IMR-90 (cell line): Measurements from ENCODE around the gene ANKRD40CL. TPM values are rescaled to one million over a fixed set of nuclear protein-coding genes. Genes with fewer than 3 reads are reported as not detected.
A peak's percentile ranks its signal among the peaks of the same experiment; 100 is the strongest.

Experiments
- ATAC-seq: fragments of 200-7000 bp; cut with Tn5 transposase; 2 replicates; pipeline ENCODE4 v1.9.1; 2020; ENCODE audit warnings: low read depth, mild to moderate bottlenecking, moderate library complexity
- BruUV-seq: library from RNA; stranded (reverse); fragments of 400-500 nt; replicated peaks from 2 replicates; lab custom pipeline; 2021; lab: Mats Ljungman, UMichigan
- CTCF ChIA-PET: fragments of 300-600 bp; formaldehyde crosslinking; extraction: SDS; loops from one replicate; lab custom pipeline; 2021; ENCODE audit warnings: antibody characterized with exemption; lab: Yijun Ruan, JAX
- POLR2A ChIA-PET: fragments of 300-600 bp; sonication (Branson Sonifier 250); formaldehyde crosslinking; loops from one replicate; lab custom pipeline; 2022; ENCODE audit warnings: antibody characterized with exemption; ENCODE audit not compliant: unreplicated experiment; lab: Charles Lee
- DNase-seq: peaks from one replicate; pipeline ENCODE4 v3.0.0; 2013
- H2AFZ ChIP-seq: replicated peaks from 2 replicates; pipeline ENCODE3; 2013; ENCODE audit warnings: low read length, mild to moderate bottlenecking; ENCODE audit not compliant: poor library complexity
- H2AK5ac ChIP-seq: 2 replicates; pipeline ENCODE4 v1.6.1; 2013; ENCODE audit warnings: low read depth, low read length, inconsistent platforms
- H2AK9ac ChIP-seq: replicated peaks from 2 replicates; pipeline ENCODE3; 2013; ENCODE audit warnings: mild to moderate bottlenecking, low read depth, low read length, moderate library complexity; ENCODE audit not compliant: poor library complexity
- H2BK120ac ChIP-seq: 2 replicates; pipeline ENCODE4 v1.6.1; 2013; ENCODE audit warnings: low read depth, low read length, inconsistent platforms
- H2BK15ac ChIP-seq: 3 replicates; pipeline ENCODE4 v1.6.1; 2013; ENCODE audit warnings: low read depth, low read length, inconsistent platforms
- H2BK20ac ChIP-seq: 2 replicates; pipeline ENCODE4 v1.6.1; 2013; ENCODE audit warnings: low read depth, mild to moderate bottlenecking, inconsistent platforms, low read length, moderate library complexity
- H2BK5ac ChIP-seq: 2 replicates; pipeline ENCODE4 v1.6.1; 2013; ENCODE audit warnings: mild to moderate bottlenecking, low read depth, low read length, inconsistent platforms; ENCODE audit not compliant: poor library complexity, severe bottlenecking
- H3K14ac ChIP-seq: replicated peaks from 2 replicates; pipeline ENCODE4 v1.6.1; 2013; ENCODE audit warnings: low read depth, low read length, inconsistent platforms
- H3K18ac ChIP-seq: 2 replicates; pipeline ENCODE4 v1.6.1; 2013; ENCODE audit warnings: low read depth, low read length, control low read depth
- H3K23ac ChIP-seq: 2 replicates; pipeline ENCODE4 v1.6.1; 2013; ENCODE audit warnings: low read depth, low read length, inconsistent platforms
- H3K27ac ChIP-seq: 2 replicates; pipeline ENCODE4 v1.5.1; 2013; ENCODE audit warnings: mild to moderate bottlenecking, control low read depth, low read length; ENCODE audit not compliant: insufficient read depth
- H3K27me3 ChIP-seq: 2 replicates; pipeline ENCODE4 v1.6.1; 2013; ENCODE audit warnings: low read length; ENCODE audit not compliant: control insufficient read depth, insufficient read depth
- H3K36me3 ChIP-seq: 2 replicates; pipeline ENCODE4 v1.6.1; 2013; ENCODE audit warnings: low read length, mixed read lengths; ENCODE audit not compliant: control insufficient read depth, insufficient read depth
- H3K4ac ChIP-seq: 2 replicates; pipeline ENCODE4 v1.6.1; 2013; ENCODE audit warnings: low read depth, low read length, inconsistent platforms
- H3K4me1 ChIP-seq: 2 replicates; pipeline ENCODE4 v1.6.1; 2013; ENCODE audit warnings: low read length, mixed read lengths; ENCODE audit not compliant: control insufficient read depth, insufficient read depth
- H3K4me2 ChIP-seq: 2 replicates; pipeline ENCODE4 v1.6.1; 2013; ENCODE audit warnings: low read depth, mild to moderate bottlenecking, control low read depth, low read length, moderate library complexity
- H3K4me3 ChIP-seq: 2 replicates; pipeline ENCODE4 v1.5.1; 2013; ENCODE audit warnings: low read depth, mild to moderate bottlenecking, control low read depth, low read length, moderate library complexity; ENCODE audit not compliant: insufficient read depth
- H3K56ac ChIP-seq: 2 replicates; pipeline ENCODE4 v1.6.1; 2013; ENCODE audit warnings: low read length, inconsistent platforms; ENCODE audit not compliant: insufficient read depth; ENCODE audit errors: extremely low read depth
- H3K79me1 ChIP-seq, 2 experiments: 2 replicates each; pipeline ENCODE4 v1.6.1; 2013; ENCODE audit warnings: low read length in 2 of 2, inconsistent platforms in 1 of 2, low read depth in 1 of 2
- H3K9ac ChIP-seq: 2 replicates; pipeline ENCODE4 v1.6.1; 2013; ENCODE audit warnings: low read depth, low read length, control low read depth
- H3K9me1 ChIP-seq: 2 replicates; pipeline ENCODE4 v1.6.1; 2013; ENCODE audit warnings: low read length, inconsistent platforms; ENCODE audit not compliant: insufficient read depth
- H3K9me3 ChIP-seq: 2 replicates; pipeline ENCODE4 v1.6.1; 2013; ENCODE audit warnings: low read length; ENCODE audit not compliant: control insufficient read depth, insufficient read depth
- H4K20me1 ChIP-seq: 2 replicates; pipeline ENCODE4 v1.6.1; 2013; ENCODE audit warnings: low read length, inconsistent platforms; ENCODE audit not compliant: insufficient read depth
- H4K5ac ChIP-seq: 2 replicates; pipeline ENCODE4 v1.6.1; 2013; ENCODE audit warnings: mild to moderate bottlenecking, low read depth, low read length, control low read depth
- H4K8ac ChIP-seq, 2 experiments: 2 replicates each; pipeline ENCODE4 v1.6.1; 2013; ENCODE audit warnings: low read depth in 2 of 2, low read length in 2 of 2, control low read depth in 1 of 2, inconsistent platforms in 1 of 2
- H4K91ac ChIP-seq: 2 replicates; pipeline ENCODE4 v1.6.1; 2013; ENCODE audit warnings: low read depth, low read length, inconsistent platforms; ENCODE audit not compliant: insufficient read depth
- CEBPB ChIP-seq: IDR thresholded peaks from 2 replicates; pipeline ENCODE4 v1.6.1; 2012; ENCODE audit warnings: low read depth, low read length, improper control_type of control experiment
- FOS ChIP-seq: fragments of 150-350 bp; IDR thresholded peaks from 2 replicates; pipeline ENCODE4 v1.6.1; 2016; ENCODE audit warnings: low read depth, low read length
- NFE2L2 ChIP-seq: fragments of 150-350 bp; IDR thresholded peaks from 2 replicates; pipeline ENCODE4 v1.6.1; 2016; ENCODE audit warnings: low read depth, mild to moderate bottlenecking, low read length
- USF2 ChIP-seq: fragments of 150-350 bp; IDR thresholded peaks from 2 replicates; pipeline ENCODE4 v1.6.1; 2017; ENCODE audit warnings: mild to moderate bottlenecking, antibody characterized with exemption, low read length, low read depth
- WGBS, 2 experiments: methylation state at CpG; one replicate each; pipeline versions ENCODE4 v1.1.5 to v1.1.7; 2013; ENCODE audit warnings: missing lambda C conversion rate in 2 of 2; ENCODE audit not compliant: insufficient read length in 1 of 2; ENCODE audit errors: extremely low coverage in 2 of 2; 5-methylcytosine and 5-hydroxymethylcytosine counted together
- dilution Hi-C: fragments of 300-500 bp; cut with HindIII; formaldehyde crosslinking; loops from one replicate; pipeline ENCODE4 v1.14.3; 2018; ENCODE audit warnings: low sequenced_read_pairs; ENCODE audit not compliant: unreplicated experiment
- in situ Hi-C: fragments of 300-500 bp; cut with MboI; formaldehyde crosslinking; loops from 3 replicates; pipeline ENCODE4 v1.14.3; 2019; ENCODE audit warnings: low sequenced_read_pairs, inconsistent platforms, mixed read lengths
- intact Hi-C: fragments of 100-400 bp; cut with micrococcal nuclease; formaldehyde crosslinking; loops from 2 replicates; pipeline ENCODE4 v1.10.0; 2022
- polyA plus RNA-seq, 3 experiments: library from polyadenylated mRNA; depleted of rRNA; stranded (reverse); fragments of >200 nt; gene quantifications; 2 replicates each; pipeline ENCODE4 v1.2.3, GENCODE V29; 2012; ENCODE audit warnings: low replicate concordance in 1 of 3
- total RNA-seq: library from RNA; depleted of rRNA; stranded (reverse); fragments of >200 nt; gene quantifications from 2 replicates; pipeline ENCODE4 v1.2.3, GENCODE V29; 2012

The ANKRD40CL gene
- total and polyA plus RNA-seq, 2 of the 4 experiments (the other 2 are of a cell fraction), result not detected

- Histone ChIP-seq H3K36me3 (no peaks in the 10 kb centered on the region), H3K79me1 (no peaks in the 10 kb centered on the region), H4K8ac (no peak overlapping the region), H2BK15ac (no peak overlapping the region), H2AK9ac (no peak overlapping the region), H2AFZ (peak overlapping the region; percentile 32), H3K27me3 (peaks cover 7% of the 10 kb centered on the region), H3K9me3 (no peaks in the 10 kb centered on the region), H4K20me1 (no peaks in the 10 kb centered on the region), H2AK5ac (no peak overlapping the region), H3K4me1 (no peaks in the 10 kb centered on the region), H3K27ac (no peak overlapping the region), H3K4me3 (no peak overlapping the region), H2BK5ac (no peak overlapping the region), H4K5ac (no peak overlapping the region), H3K4me2 (no peak overlapping the region), H3K9ac (no peak overlapping the region), H3K4ac (no peak overlapping the region), H3K18ac (no peak overlapping the region), H3K14ac (no peak overlapping the region), H2BK20ac (no peak overlapping the region), H4K91ac (no peak overlapping the region), H2BK120ac (no peak overlapping the region), H3K56ac (no peak overlapping the region), H3K9me1 (no peaks in the 10 kb centered on the region), H3K23ac (no peak overlapping the region)
- no TSS peak for BruUV-seq
- intact Hi-C loops (no loop called here), dilution Hi-C loops (no loop called here), in situ Hi-C loops (no loop called here)
- DNase-seq, result no peak
- WGBS, 2 experiments, result 59 to 100% methylated on average over 1 to 3 of the region's 7 CpGs
- ChIA-PET CTCF (no interaction called here), POLR2A (interaction anchor here (0.5 kb wide), 1 partner anchor 68 kb away, joined by 4 read pairs; no protein-coding TSS in a partner anchor)
- TF ChIP-seq CEBPB (no peak), USF2 (no peak), NFE2L2 (no peak), FOS (no peak)
- ATAC-seq, result no peak
Observed at GRCh38 chr17:50768346-50768761, 1.0 kb upstream of the ANKRD40CL start.
